ENCODE results near the gene SPRYD3.

GRCh38 chr12:53091756-53092155 lies 12.6 kb upstream of the SPRYD3 start:
- TF ChIP-seq CTCF (conservative IDR thresholded peaks at IDR 0.05; ENCODE audit: low read depth in 2 of 2), result no peak
- no peak for TF ChIP-seq EZH2 (IDR thresholded peaks at IDR 0.05; ENCODE audit: low read depth, unreplicated experiment)
- TF ChIP-seq POLR2AphosphoS5 (IDR thresholded peaks at IDR 0.05; ENCODE audit: low read depth), result no peak
- no peak for TF ChIP-seq EZH2phosphoT487 (IDR thresholded peaks at IDR 0.05; ENCODE audit: unreplicated experiment)
- no peak for TF ChIP-seq REST (IDR thresholded peaks at IDR 0.05; ENCODE audit: unreplicated experiment)
- no peak for TF ChIP-seq ZNF331 (CRISPR knock-in tag; IDR thresholded peaks at IDR 0.05; ENCODE audit: low read depth)
- no peak for TF ChIP-seq CREB1 (CRISPR knock-in tag; IDR thresholded peaks at IDR 0.05; ENCODE audit: low read depth)
- no peak for TF ChIP-seq JUNB (IDR thresholded peaks at IDR 0.05; ENCODE audit: unreplicated experiment)
- no peak for TF ChIP-seq STAT1 (IDR thresholded peaks at IDR 0.05; ENCODE audit: unreplicated experiment)
- TF ChIP-seq ZNF114 (CRISPR knock-in tag; IDR thresholded peaks at IDR 0.05), result no peak

Measured in GM23338 (cell line).